GM04504 (cell line): ENCODE results near the gene TAGAP.
A peak's percentile ranks its signal among the peaks of the same experiment; 100 is the strongest.
"Not testable (repeated sequence)": the region's sequence is repeated elsewhere in the genome, so short reads cannot be mapped to it uniquely, and the experiment has no call there.

Experiments used
- DNase-seq: peaks from one replicate; pipeline ENCODE4 v3.0.0-alpha.2; 2012; ENCODE audit warnings: low read depth

TAGAP gene

DNA sequence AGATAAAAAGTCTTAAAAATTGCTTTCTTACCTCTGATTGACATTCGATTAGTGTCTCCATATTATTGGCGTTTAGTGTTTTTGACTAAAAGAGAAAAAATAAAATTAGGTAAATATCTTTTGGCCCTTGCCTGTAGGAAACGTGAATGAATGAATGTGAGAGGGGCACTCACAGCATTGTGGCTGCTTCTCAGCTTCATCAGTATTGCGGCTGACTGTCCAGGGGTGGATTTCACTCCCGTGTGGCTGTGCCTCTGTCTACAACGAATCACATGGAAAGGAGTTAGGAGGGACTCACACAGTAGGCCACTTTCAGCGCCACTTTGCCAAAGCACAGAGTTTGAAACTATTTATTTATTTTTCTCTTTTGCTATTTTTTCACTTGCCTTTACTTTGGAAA, 844 bp downstream of the TAGAP start:
- DNase-seq = no peak

DNA sequence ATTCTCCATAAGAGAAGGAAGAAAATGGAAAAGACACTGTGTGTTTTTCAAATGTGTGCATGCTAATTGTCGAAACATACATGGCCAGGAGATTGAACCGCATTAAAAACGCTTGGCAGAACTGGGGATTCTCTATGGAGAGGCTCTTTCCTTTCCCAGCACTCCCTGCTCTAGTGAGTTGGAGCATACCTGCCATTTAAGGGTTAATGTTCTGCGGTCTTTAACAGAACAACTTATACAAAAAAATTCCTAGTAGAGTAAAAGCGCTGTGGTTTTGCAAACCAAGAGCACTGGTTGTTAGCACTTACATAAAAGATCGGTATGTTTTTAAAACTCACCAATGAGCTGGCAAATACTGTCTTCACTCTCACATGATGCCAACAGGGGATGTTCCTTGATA, 1.5 kb downstream of the TAGAP start:
- DNase-seq = no peak

- DNase-seq = no peak
Observed at GRCh38 chr6:159042826-159043181, 2.0 kb downstream of the TAGAP start.

DNA sequence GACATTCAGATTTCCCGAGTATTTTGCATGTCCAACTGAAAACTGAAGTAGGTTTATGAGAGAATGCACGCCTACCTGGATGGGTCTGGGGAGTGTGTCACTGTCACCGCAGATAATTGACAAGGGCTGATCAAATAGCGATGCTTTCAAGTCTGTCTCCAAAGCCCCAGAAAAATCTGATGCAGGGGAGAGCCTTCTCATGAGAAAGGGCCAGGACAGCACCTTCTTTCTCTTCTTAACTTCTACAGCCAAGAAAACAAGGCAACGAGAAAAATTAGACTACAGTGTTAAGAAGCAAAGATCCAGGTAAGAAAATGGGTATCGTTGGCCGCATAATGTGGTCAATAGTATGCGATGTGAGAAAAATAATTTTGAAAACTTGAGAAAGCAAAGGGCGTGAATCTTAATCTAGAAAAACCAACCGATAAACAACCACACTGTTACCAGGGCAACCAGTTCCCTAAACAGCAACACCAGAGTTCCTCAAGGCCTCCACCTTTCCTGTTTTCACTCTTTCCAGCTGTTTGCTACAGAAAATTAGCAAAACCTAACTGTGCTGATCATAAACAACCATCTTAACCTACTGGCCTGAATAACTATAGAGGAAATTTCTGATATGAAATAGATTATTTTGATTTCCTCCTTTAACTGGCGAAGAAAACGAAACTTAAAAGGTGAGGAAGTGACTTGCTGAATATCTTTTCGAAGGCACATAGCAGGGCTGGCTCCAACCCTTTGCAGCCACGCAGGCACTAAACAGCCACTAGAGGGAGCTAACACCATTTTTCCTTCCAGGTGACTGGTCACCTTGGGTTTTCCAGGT, 2.6 kb downstream of the TAGAP start:
- DNase-seq = no peak

DNA sequence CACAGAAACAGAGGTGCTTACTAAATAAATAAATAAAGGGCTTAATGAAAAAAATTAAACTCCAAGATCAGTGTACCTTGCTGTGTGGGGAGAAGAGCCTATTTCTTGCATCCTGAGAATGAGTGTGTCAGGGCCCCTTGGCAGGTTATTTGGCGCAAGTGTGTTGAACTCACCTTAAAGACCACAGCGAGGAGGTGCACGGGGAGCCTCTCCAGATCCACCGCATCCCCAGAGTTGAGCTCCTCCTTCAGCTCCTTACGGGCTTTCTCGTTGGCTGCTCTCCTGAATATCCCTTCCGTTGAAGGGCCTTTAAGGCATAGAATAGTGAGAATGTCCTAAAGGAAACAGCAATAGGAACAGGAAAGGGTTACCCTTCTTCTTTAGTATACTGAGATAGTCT, 3.6 kb downstream of the TAGAP start:
- no peak for DNase-seq

- no peak for DNase-seq
Observed at GRCh38 chr6:159039885-159040258, 4.9 kb downstream of the TAGAP start.

- peak; percentile 50 for DNase-seq
Observed at GRCh38 chr6:159038914-159039884, 5.6 kb downstream of the TAGAP start.

GRCh38 chr6:159038318-159038717, 6.5 kb downstream of the TAGAP start:
- not testable (repeated sequence) for DNase-seq

DNA sequence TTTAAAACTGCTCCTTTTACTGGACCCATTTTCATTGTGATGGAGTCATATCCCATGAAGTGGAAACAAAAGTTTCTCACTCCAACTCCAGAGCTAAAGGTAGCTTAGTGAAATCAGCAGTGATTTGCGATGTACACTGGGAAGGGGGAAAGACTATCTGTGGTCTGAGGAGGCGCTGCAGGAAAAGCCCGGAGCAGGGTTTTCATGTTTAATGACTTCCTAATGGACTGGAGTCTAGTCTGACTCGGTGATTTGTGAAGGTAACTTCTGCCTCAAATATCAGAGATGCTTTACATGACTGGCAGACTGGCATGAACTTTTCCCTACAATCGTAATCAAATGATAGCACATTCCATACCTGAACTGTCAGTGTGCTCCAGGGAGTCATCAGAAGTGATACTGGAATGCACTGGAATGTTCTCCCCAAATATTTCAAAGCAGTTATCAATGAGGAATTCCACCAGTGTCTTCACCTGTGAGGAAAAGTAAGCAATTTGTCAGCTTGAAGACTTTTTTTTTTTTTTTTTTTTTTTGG, 7.0 kb downstream of the TAGAP start:
- no peak for DNase-seq

DNA sequence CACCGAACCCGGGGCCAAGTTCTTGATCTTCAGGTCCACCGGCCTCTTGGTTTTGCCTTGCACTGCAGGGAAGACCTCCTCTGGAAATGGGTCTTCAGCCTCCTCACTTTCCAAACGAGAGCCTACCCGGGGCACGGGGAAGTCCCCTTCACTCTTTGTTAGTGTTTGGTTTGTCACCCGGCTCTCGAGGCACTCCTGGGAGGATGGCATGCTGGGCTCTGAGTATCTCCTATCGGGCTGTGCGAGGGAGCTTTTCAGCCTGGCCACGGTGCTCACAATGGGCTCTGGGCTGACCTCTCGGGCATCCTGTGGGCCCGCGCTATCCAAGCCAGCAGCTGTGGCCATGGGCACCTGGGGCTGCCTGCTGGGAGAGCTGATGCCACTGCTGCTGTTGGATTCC, 8.1 kb downstream of the TAGAP start:
- no peak for DNase-seq

- DNase-seq = no peak
Observed at GRCh38 chr6:159035891-159036290, 8.9 kb downstream of the TAGAP start.

GRCh38 chr6:159033160-159034049, 11.4 kb downstream of the TAGAP start:
- DNase-seq = no peak

GRCh38 chr6:159031846-159032245, 12.9 kb downstream of the TAGAP start:
- DNase-seq = no peak

GRCh38 chr6:159030168-159030567, 14.6 kb downstream of the TAGAP start:
- DNase-seq = no peak

GRCh38 chr6:159025224-159025623, 19.6 kb downstream of the TAGAP start:
- not testable (repeated sequence) for DNase-seq

GRCh38 chr6:159023893-159024292, 20.9 kb downstream of the TAGAP start:
- DNase-seq = no peak

- no peak for DNase-seq
Observed at GRCh38 chr6:159020011-159020410, 24.8 kb downstream of the TAGAP start.

GRCh38 chr6:159017757-159018559, 26.8 kb downstream of the TAGAP start:
- DNase-seq = no peak

GRCh38 chr6:159014406-159014805, 30.4 kb downstream of the TAGAP start:
- no peak for DNase-seq

DNA sequence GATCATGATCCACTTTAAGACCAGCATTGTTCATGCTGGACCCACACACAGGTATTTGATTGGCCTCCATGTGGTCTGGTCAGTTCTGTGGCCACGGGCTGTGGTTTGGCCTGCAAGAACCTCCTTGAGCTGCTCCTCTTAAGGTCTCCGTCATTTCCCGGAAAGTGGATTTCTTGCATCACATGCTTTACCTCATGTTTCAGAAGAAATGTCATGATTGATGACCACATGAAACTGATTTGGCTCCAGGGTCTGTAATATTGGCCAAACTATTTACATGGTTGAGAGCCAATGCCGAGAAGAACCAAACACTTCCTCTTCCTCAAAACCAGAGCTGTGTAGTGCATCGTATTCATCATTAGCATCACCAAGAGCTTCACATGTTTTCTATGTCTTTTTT, 31.6 kb downstream of the TAGAP start:
- DNase-seq = no peak

DNA sequence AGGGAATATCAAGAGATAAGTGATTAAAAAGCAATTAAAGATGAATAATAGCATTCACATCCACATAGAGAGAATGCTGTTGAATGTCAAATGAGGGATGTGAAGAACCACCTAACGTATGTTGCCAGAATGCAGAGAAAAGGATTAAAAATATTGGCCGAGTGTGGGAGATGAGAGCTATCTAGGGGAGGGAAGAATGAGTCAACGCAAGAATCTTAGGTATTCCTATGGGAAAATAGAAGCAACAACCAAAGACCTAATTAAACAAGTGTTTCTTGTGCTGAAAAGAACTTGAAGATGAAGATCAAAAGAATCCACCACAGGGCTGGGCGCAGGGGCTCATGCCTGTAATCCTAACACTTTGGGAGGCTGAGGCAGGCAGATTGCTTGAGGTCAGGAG, 32.6 kb downstream of the TAGAP start:
- no peak for DNase-seq
